Measurements from ENCODE around the gene ADAMTS17.

DNA sequence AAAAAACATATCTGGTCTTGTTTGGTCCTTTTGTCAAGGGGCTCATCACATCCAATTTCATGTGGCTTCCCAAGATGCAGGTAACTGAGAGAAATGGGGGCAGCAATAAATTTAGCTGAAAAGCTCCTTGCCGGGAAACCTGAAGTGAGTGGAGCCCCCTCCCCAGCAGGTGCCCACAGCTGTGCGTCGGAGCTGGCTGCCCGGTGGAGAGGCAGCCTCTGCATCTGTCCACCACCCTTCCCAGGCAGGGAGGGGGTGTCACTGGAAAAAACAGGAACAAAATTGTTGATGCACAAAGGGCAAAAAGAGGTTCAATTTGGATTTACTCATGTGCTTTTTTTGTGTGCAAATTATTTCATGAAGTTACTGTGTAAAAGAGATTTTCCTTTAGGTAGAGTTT lies 359.1 kb downstream of the ADAMTS17 start:
- TF ChIP-seq CTCF (IDR thresholded peaks at IDR 0.05) (no peak), POLR2A (IDR thresholded peaks at IDR 0.05) (no peak)
